Esophagus muscularis mucosa (tissue), 4 donors: ENCODE measurements around the gene MACROD2. TPM values are rescaled to one million over a fixed set of nuclear protein-coding genes. Genes with fewer than 3 reads are reported as not detected.

Experiments used
- DNase-seq: peaks from one replicate; pipeline ENCODE4 v3.0.0-alpha.2; 2017; ENCODE audit errors: extremely low spot score
- H3K27ac ChIP-seq, 4 donors: fragments of 200-600 bp; sonication (generic); replicated peaks in 1 of 4; 1 replicate in 3 of 4; 2 replicates in 1 of 4; pipeline ENCODE4 v1.5.1; 2016 to 2019; ENCODE audit warnings: mild to moderate bottlenecking in 1 of 4
- H3K27me3 ChIP-seq, 4 donors: fragments of 200-600 bp; sonication (generic); one replicate each; pipeline versions ENCODE4 v1.5.1 to v1.6.0; 2016 to 2019
- H3K36me3 ChIP-seq, 4 donors: fragments of 200-600 bp; sonication (generic); one replicate each; pipeline ENCODE4 v1.5.1; 2016 to 2019
- H3K4me1 ChIP-seq, 4 donors: fragments of 200-600 bp; sonication (generic); one replicate each; pipeline ENCODE4 v1.5.1; 2016 to 2019
- H3K4me3 ChIP-seq, 4 donors: fragments of 200-600 bp; sonication (generic); 1 replicate in 2 of 4; 2 replicates in 2 of 4; pipeline ENCODE4 v1.5.1; 2016 to 2019; ENCODE audit warnings: mild to moderate bottlenecking in 4 of 4, moderate library complexity in 1 of 4
- H3K9me3 ChIP-seq, 4 donors: fragments of 200-600 bp; sonication (generic); 1 replicate in 3 of 4; 2 replicates in 1 of 4; pipeline ENCODE4 v1.5.1; 2016 to 2019
- CTCF ChIP-seq, 3 experiments: fragments of 200-600 bp in 2 of 3; fragments of 450-650 bp in 1 of 3; sonication (generic) in 2 of 3; IDR thresholded peaks; one replicate each; pipeline ENCODE4 v1.5.1; 2017 to 2019; ENCODE audit warnings: antibody characterized with exemption in 3 of 3, mild to moderate bottlenecking in 2 of 3, moderate library complexity in 1 of 3
- EP300 ChIP-seq: sonication (generic); formaldehyde crosslinking; IDR thresholded peaks from one replicate; pipeline ENCODE4 v1.6.1; 2017; ENCODE audit warnings: antibody characterized with exemption
- POLR2A ChIP-seq: fragments of 450-650 bp; IDR thresholded peaks from one replicate; pipeline ENCODE4 v1.6.1; 2017; ENCODE audit warnings: antibody characterized with exemption, moderate library complexity, mild to moderate bottlenecking, low read depth
- POLR2AphosphoS5 ChIP-seq, 2 donors: sonication (generic); formaldehyde crosslinking; IDR thresholded peaks; one replicate each; pipeline ENCODE4 v1.6.1; 2017; ENCODE audit warnings: antibody characterized with exemption in 2 of 2
- WGBS: methylation state at CpG from one replicate; pipeline ENCODE4 v1.1.5; 2018; 5-methylcytosine and 5-hydroxymethylcytosine counted together
- intact Hi-C: fragments of 100-400 bp; cut with DNase I; formaldehyde crosslinking; loops from one replicate; pipeline ENCODE4 v1.15.1; 2023
- total RNA-seq, 4 donors: library from RNA; depleted of rRNA; stranded (reverse); fragments of >200 nt; gene quantifications; one replicate each; pipeline versions ENCODE4 v1.1.0 to v1.2.1, GENCODE V29; 2016

Gene MACROD2
- total RNA-seq, 4 donors from 2014 or later: 1.4 to 3.6 (median 2.6) TPM

GRCh38 chr20:14698125-14698524 lies 702.8 kb downstream of the MACROD2 start:
- Histone ChIP-seq H3K9me3 (no peaks in the 10 kb centered on the region), H3K27me3 (no peaks in the 10 kb centered on the region), H3K4me3 (no peak overlapping the region), H3K36me3 (no peaks in the 10 kb centered on the region), H3K4me1 (no peaks in the 10 kb centered on the region), H3K27ac (no peak overlapping the region)
- TF ChIP-seq POLR2AphosphoS5 (IDR thresholded peaks at IDR 0.05): no peak
- no peak for TF ChIP-seq POLR2A
- no peak for TF ChIP-seq EP300
- no peak for TF ChIP-seq CTCF (IDR thresholded peaks at IDR 0.05)
- WGBS: 83% methylated on average over 4 of the region's 4 CpGs
- intact Hi-C loops: no loop called here
- DNase-seq: no peak

GRCh38 chr20:14698605-14699373 lies 703.5 kb downstream of the MACROD2 start:
- WGBS: 79% methylated on average over 3 of the region's 3 CpGs
- H3K4me1 ChIP-seq: no peaks in the 10 kb centered on the region
- intact Hi-C loops: no loop called here

GRCh38 chr20:14700639-14700960 lies 705.3 kb downstream of the MACROD2 start:
- no peak overlapping the region for H3K27ac ChIP-seq
- H3K4me1 ChIP-seq: no peaks in the 10 kb centered on the region
- no peaks in the 10 kb centered on the region for H3K27me3 ChIP-seq
- no peaks in the 10 kb centered on the region for H3K36me3 ChIP-seq
- H3K9me3 ChIP-seq: no peaks in the 10 kb centered on the region
- DNase-seq: no peak
- H3K4me3 ChIP-seq: no peak overlapping the region
- TF ChIP-seq POLR2AphosphoS5 (IDR thresholded peaks at IDR 0.05) (no peak), CTCF (IDR thresholded peaks at IDR 0.05) (no peak), POLR2A (no peak), EP300 (no peak)
- intact Hi-C loops: no loop called here

More at GRCh38 chr20:14698605-14699373, 703.5 kb downstream of the MACROD2 start:
- TF ChIP-seq EP300 (no peak), CTCF (IDR thresholded peaks at IDR 0.05) (no peak), POLR2A (no peak), POLR2AphosphoS5 (IDR thresholded peaks at IDR 0.05) (no peak)
- no peaks in the 10 kb centered on the region for H3K27me3 ChIP-seq
- H3K27ac ChIP-seq: no peak overlapping the region
- no peaks in the 10 kb centered on the region for H3K9me3 ChIP-seq
- no peak for DNase-seq
- H3K4me3 ChIP-seq: no peak overlapping the region
- no peaks in the 10 kb centered on the region for H3K36me3 ChIP-seq

- Histone ChIP-seq H3K4me1 (no peaks in the 10 kb centered on the region), H3K36me3 (no peaks in the 10 kb centered on the region), H3K4me3 (no peak overlapping the region), H3K9me3 (no peaks in the 10 kb centered on the region), H3K27ac (no peak overlapping the region), H3K27me3 (no peaks in the 10 kb centered on the region)
- no peak for DNase-seq
- intact Hi-C loops: no loop called here
- TF ChIP-seq POLR2AphosphoS5 (IDR thresholded peaks at IDR 0.05): no peak
- TF ChIP-seq CTCF (IDR thresholded peaks at IDR 0.05): no peak
- TF ChIP-seq EP300: no peak
- TF ChIP-seq POLR2A: no peak
- 74% methylated on average over 4 of the region's 4 CpGs for WGBS
Observed at GRCh38 chr20:14701326-14701725, 706.0 kb downstream of the MACROD2 start.

GRCh38 chr20:14706555-14706954 lies 711.2 kb downstream of the MACROD2 start:
- WGBS: 86% methylated on average over 5 of the region's 5 CpGs
- H3K36me3 ChIP-seq: no peaks in the 10 kb centered on the region
- no peak for TF ChIP-seq POLR2A
- no peak for TF ChIP-seq CTCF (IDR thresholded peaks at IDR 0.05)
- no peak for TF ChIP-seq EP300
- no peak for TF ChIP-seq POLR2AphosphoS5 (IDR thresholded peaks at IDR 0.05)
- H3K4me1 ChIP-seq: peaks cover 0 to under 1% (median 0%) of the 10 kb centered on the region in 4 donors
- H3K27me3 ChIP-seq: no peaks in the 10 kb centered on the region
- DNase-seq: no peak
- intact Hi-C loops: no loop called here
- no peak overlapping the region for H3K27ac ChIP-seq
- no peaks in the 10 kb centered on the region for H3K9me3 ChIP-seq
- H3K4me3 ChIP-seq: no peak overlapping the region
